Activated gamma-delta T cell treated with Interleukin-2 at 50 U/mL for 16 hours (primary cell): Measurements from ENCODE around the gene ZFAND2A.
"Not testable (repeated sequence)": the region's sequence is repeated elsewhere in the genome, so short reads cannot be mapped to it uniquely, and the experiment has no call there.

ENCODE experiments used
- DNase-seq: peaks from one replicate; pipeline ENCODE4 v3.0.0-alpha.2; 2020

The ZFAND2A gene

GRCh38 chr7:1159891-1160669, at the start of gene ZFAND2A:
TSS of gene ZFAND2A (minus strand) at chr7:1160196. CDS start at chr7:1158212, 1,984 bp downstream.
- DNase-seq = peak; percentile 99

- no peak for DNase-seq
Measured at GRCh38 chr7:1209097-1209496, 49.1 kb upstream of the ZFAND2A start.

DNA sequence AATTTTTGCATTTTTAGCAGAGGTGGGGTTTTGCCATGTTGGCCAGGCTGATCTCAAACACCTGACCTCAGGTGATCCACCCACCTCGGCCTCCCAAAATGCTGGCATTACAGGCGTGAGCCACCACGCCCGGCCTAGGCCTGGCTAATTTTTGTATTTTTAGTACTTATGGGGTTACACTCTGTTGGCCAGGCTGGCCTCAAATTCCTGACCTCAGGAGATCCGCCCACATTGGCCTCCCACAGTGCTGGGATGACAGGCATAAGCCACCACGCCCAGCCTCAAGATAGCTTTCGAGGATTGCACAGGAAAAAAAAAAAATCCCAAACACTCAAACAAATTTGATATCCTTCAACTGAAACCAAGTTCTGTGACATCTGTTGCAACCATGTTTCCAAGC, 45.7 kb upstream of the ZFAND2A start:
- not testable (repeated sequence) for DNase-seq

DNA sequence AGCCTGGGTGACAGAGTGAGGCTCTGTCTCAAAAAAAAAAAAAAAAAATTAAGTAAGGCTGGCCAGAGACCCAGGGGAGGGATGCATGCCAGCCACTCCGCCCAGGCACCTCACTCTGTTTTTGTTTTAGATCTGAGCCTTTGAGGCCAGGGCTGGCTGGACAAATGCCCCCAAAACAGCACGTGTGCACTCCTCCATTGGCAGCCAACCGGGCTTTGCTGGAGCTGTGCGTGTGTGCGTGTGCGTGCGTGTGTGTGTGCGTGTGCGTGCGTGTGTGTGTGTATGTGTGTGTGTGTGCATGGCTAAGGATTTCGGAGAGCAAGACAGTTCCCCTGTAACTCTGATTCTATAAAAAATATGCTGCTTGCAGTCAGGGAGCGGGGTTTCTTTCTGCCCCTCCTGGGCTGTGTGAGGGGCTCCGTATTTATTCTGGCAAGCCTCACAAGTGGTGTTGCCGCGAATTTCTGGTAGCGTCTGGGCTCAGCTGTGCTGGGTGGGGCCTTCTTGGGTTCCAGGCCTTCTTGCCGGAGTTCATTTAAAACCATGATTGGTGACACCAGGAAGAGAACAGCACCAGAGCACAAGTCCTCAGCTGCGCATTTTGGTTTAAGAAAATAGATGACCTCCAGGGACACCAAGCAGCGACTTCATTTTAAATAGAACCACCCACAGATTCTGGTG, 44.6 kb upstream of the ZFAND2A start:
- no peak for DNase-seq

DNA sequence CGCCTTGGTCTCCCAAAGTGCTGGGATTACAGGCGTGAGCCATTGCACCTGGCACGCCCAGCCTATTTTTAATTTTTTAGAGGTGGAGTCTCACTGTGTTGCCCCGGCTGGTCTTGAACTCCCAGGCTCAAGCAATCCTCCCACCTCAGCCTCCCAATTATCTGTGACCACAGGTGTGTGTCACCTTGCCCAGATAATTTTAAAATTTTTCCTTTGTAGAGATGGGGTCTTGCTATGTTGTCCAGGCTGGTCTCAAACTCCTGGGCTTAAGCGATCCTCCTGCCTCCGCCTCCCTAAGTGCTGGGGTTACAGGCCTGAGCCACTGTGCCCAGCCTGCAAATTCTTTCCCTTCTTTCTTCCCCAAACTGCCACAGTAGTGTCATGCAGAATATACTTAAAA, 42.9 kb upstream of the ZFAND2A start:
- not testable (repeated sequence) for DNase-seq

- DNase-seq = no peak
Measured at GRCh38 chr7:1201916-1202315, 41.9 kb upstream of the ZFAND2A start.

- DNase-seq = no peak
Measured at GRCh38 chr7:1200045-1200444, 40.0 kb upstream of the ZFAND2A start.

DNA sequence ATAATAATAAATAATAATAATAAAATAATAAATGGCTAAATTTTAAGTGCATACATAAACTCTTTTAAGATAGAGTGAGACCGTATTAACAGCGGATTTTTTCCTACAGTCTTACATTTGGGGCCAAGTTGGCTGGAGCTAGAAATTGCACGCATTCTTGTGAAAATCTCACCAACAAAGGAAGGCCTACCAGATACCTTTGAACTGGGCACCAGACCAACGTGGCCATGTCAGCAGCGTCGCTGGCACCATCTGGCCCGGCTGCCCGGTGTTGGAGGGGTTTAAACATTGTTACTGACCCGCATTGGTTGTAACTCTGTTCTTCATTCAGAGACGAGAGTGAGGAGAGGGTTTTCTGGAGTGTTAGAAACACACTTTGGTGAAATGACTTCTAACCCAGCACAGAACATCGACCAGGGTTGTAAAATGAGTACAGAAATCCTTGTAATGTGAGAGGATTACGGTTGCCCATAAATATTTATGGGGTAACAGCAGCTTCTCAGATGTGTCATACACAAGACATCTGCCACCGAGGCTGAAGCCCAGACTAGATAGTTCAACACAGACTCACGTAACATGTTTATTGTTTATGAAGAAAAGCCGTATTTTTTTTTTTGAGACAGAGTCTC, 38.1 kb upstream of the ZFAND2A start:
- DNase-seq = no peak

- DNase-seq = no peak
Measured at GRCh38 chr7:1196950-1197349, 37.0 kb upstream of the ZFAND2A start.

DNA sequence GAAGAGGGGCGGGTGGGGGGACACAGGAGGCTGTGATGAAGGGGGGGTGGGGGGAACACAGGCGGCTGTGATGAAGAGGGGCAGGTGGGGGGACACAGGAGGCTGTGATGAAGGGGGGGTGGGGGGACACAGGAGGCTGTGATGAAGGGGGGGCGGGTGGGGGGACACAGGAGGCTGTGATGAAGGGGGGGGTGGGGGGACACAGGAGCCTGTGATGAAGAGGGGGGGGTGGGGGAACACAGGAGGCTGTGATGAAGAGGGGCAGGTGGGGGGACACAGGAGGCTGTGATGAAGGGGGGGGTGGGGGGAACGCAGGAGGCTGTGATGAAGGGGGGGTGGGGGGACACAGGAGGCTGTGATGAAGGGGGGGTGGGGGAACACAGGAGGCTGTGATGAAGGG, 36.4 kb upstream of the ZFAND2A start:
- not testable (repeated sequence) for DNase-seq

DNA sequence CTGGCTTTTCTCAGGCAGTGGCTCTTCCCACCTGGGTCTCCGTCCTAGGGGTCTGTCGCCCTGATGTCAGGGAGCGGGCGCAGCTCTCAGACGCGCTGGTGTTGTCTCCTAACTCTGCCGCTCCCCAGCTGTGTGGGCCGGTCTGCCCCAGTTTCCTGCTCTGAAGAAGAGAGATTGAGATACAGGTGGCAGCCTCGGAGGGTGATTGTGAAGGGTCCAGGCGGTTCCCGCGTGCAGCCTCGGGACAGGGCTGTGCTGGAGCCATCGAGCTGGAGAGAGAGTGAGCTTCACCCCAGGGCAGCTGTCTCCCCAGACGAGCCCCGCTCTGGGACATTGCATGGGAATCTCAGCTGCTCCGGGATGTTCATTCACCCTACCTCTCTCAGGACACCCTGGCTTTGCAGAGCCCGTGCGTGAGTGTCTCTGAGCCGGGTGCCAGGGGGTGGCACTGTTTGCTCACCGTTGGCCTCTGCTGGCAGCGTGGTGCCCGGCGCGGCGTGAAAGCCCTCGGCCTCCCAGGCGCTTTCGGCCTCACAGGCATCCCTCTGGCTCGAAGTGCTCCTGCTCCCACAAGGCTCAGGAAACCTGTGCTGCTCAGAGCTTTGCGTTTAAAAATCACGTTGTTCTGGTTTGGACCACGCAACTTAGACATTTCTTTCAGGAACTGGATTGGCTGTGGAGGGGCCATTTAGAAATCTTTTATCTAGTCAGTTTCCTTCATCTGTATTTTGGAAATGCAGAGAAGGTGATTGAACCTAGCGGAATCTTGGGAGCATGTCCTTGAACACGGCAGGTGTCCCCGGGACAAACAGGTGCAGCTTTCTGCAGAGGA, 33.8 kb upstream of the ZFAND2A start:
- DNase-seq = peak; percentile 43

DNA sequence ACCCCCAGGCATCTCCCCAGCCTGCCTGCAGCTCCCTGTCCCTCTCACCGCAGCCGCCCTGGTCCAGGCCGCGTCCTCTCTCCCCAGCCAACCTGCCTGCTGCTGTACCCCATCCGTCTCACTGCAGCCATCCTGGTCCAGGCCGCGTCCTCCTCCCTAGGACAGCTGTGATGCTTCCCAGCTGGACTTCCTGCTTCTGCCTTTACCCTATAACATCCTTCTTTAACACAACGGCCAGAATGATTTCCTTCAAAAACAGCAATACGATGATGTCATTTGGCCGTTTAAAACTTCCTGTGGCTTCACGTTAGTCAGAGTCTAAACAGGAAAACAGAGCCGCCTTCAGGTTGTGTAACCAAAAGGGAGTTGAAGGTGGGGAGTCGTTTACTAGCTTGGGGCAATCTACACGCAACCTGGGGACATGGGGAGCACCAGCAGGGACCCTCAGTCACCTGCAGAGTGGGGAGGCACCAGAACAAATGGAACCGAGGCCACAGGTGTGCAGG, 32.2 kb upstream of the ZFAND2A start:
- DNase-seq = no peak

DNA sequence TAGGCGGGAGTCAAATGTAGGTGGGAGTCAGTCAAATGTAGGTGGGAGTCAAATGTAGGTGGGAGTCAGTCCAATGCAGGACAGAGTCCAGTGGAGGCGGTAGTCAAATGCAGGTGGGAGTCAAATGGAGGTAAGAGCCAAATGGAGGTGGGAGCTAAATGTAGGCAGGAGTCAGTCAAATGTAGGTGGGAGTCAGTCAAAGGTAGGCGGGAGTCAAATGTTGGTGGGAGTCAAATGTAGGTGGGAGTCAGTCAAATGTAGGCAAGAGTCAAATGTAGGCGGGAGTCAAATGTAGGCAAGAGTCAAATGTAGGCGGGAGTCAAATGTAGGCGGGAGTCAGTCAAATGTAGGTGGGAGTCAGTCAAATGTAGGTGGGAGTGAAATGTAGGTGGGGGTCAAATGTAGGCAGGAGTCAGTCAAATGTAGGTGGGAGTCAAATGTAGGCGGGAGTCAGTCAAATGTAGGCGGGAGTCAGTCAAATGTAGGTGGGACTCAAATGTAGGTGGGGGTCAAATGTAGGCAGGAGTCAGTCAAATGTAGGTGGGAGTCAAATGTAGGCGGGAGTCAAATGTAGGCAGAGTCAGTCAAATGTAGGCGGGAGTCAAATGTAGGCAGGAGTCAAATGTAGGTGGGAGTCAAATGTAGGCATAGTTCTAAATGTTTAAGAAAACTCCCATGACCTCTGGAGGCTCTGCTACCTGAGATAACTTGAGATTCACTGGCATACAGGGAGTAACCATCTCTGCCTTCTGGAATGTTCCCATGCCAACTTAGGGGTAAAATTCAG, 30.2 kb upstream of the ZFAND2A start:
- no peak for DNase-seq

GRCh38 chr7:1188720-1189294, 28.8 kb upstream of the ZFAND2A start:
- no peak for DNase-seq

DNA sequence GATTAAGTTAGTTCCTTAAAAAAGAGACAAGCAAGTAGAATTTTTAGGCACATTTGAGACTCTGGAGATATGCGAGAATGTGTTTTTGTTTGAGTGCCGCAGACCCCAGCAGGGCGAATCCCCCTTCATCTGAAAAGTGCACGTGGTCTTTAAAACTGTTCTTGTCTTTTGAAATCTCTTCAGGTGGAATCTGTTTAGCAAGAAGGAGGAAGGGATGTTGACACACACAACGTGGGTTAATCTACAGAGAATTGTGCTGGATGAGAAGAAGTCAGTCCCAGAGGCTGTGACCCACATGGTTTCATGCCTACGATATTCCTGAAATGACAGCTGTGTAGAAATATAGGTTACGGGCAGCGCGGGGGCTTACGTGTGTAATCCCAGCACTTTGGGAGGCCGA, 27.1 kb upstream of the ZFAND2A start:
- DNase-seq = no peak

- no peak for DNase-seq
Measured at GRCh38 chr7:1181640-1182039, 21.6 kb upstream of the ZFAND2A start.

DNA sequence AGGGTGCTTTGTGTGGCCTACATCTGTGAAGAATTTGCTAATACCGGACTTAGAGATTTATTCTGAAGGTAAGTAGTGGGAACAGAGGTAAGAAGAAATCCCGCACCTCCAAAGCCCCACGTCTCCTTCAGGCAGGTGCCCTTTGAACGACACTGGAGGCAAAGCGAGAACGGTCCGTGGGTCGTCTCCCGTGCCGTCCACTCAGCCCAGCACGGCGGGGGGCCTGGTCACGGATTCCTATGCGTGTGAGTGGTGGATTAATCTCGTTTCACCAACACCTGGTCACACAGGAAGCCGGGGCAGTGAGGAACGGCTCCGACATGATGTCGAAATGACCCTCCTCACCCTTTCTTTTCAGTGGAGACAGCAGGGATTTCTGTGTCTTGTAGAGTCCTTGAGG, 21.0 kb upstream of the ZFAND2A start:
- DNase-seq = no peak

GRCh38 chr7:1176891-1177373, 16.9 kb upstream of the ZFAND2A start:
- peak; percentile 67 for DNase-seq

DNA sequence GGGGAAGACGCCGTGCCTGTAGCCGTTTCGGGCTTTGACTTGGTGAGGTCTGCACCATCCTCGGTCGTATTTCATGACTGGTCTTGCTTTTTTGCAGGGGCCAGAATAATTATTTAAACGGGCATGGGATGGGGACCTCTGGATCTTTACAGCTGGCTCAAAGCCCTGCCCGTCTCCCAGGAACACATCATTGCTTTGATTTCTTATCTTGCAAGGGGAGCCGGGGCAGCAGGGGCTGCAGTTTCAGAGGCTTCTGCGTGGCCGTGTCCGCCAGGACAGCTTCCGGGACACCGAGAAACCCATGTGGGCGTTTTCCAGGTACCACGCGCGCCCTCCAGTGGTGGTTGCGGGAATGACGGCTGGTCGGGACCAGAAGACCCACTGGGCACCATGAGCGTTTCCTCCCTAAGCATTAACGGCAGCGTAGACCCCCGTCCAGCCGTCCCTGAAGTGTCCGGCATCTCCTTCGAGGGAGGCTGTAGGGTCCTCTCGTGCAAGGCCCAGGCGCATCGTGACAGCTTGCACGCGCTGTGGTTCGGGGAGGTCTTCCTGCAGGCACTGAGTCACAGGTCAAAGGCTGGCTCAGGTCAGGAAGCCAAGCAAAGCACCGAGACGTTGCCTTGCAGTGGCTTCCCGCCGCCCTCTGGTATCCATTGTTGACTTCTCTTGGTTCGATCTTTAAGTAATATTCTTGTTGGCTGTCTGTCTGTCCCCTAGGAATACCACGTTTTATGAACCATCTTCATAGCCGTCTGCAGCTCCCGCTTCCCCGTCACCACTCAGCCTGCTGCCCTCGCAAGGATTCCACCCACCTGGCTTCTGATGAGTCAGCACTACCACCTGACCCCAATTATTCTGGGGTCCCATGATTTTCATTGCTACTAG, 16.2 kb upstream of the ZFAND2A start:
- peak; percentile 79 for DNase-seq

DNA sequence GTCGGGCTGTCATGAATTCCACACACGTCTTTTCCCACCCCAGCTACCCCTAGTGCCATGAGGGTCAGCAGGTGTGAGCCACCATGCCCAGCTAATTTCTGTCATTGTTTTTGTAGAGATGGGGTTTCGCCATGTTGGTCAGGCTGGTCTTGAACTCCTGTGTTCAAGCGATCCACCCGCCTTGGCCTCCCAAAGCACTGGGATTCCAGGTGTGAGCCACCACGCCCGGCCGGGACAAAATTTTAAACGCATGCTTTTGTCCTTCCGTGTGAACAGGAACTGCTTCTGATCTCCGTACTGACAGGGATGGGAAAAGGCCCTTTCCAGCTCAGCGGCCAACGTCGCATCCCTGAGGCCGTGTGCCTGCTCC, 15.6 kb upstream of the ZFAND2A start:
- no peak for DNase-seq
